ENCODE data around the gene LRP11. TPM values are rescaled to one million over a fixed set of nuclear protein-coding genes. Genes with fewer than 3 reads are reported as not detected.

The LRP11 gene
- total and polyA plus RNA-seq, 9 of the 15 experiments (the other 6 are each of a cell fraction or from before 2014, with no cell fraction given) = 0.51 to 3.5 (median 2.4) TPM

DNA sequence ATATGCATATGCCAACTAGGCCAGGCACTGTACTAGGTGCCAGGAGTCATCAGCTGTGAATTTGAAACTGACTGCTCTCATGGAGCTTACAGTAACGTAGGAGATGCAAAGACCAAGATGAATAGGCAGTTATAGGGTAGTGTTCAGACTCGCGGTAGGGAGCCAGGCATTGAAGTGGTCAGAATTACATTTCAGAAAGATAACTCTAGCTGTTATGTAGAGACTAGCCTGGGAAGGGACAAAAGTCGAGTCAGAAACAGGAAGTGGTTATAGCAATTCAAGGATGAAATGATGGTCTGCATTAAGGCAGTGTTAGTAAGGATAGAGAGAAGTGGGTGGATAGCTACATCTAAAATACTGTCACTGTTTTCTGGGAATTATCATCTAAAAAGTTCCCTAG, 58.0 kb downstream of the LRP11 start:
- ChIA-PET POLR2A (interaction anchor here (0.5 to 2.7 kb wide), 8 partner anchors 8 to 263 kb away, joined by 3 to 19 read pairs (median 4); no protein-coding TSS in a partner anchor), CTCF (ENCODE audit: low intra/inter-chr PET ratio) (interaction anchor here (0.7 kb wide), 1 partner anchor 1049 kb away, joined by 4 read pairs; no protein-coding TSS in a partner anchor)
- TF ChIP-seq SPI1 (IDR thresholded peaks at IDR 0.05; ENCODE audit: borderline replicate concordance, low read depth, low read length) (peak; percentile 94), RBM25 (IDR thresholded peaks at IDR 0.05; ENCODE audit: low read depth, low read length, severe bottlenecking) (peak; percentile 64), SRSF7 (optimal IDR thresholded peaks at IDR 0.05; ENCODE audit: low read depth, low read length) (no peak), GABPB1 (CRISPR knock-in tag; IDR thresholded peaks at IDR 0.05) (0 out of 2 replicates have a peak, but pooled peaks have one; percentile 26), TAL1 (IDR thresholded peaks at IDR 0.05) (no peak), SREBF1 (IDR thresholded peaks at IDR 0.05; ENCODE audit: borderline replicate concordance, low read depth, low read length) (no peak), BRF1 (IDR thresholded peaks at IDR 0.05; ENCODE audit: borderline replicate concordance, extremely low read depth, insufficient read length) (no peak), CBX8 (IDR thresholded peaks at IDR 0.05; ENCODE audit: borderline replicate concordance, extremely low read depth, low read depth, low read length, poor library complexity, severe bottlenecking) (no peak), XRCC3 (IDR thresholded peaks at IDR 0.05) (no peak), NFE2 (IDR thresholded peaks at IDR 0.05; ENCODE audit: low read depth) (0 out of 2 replicates have a peak, but pooled peaks have one; percentile 19), MYNN (IDR thresholded peaks at IDR 0.05) (0 out of 2 replicates have a peak, but pooled peaks have one; percentile 25), MYNN (CRISPR knock-in tag; IDR thresholded peaks at IDR 0.05) (no peak)
- TF ChIP-seq, protein P1, sequence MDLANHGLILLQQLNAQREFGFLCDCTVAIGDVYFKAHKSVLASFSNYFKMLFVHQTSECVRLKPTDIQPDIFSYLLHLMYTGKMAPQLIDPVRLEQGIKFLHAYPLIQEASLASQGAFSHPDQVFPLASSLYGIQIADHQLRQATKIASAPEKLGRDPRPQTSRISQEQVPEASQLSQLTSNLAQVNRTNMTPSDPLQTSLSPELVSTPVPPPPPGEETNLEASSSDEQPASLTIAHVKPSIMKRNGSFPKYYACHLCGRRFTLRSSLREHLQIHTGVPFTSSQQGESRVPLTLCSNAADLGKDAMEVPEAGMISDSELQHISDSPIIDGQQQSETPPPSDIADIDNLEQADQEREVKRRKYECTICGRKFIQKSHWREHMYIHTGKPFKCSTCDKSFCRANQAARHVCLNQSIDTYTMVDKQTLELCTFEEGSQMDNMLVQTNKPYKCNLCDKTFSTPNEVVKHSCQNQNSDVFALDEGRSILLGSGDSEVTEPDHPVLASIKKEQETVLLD (IDR thresholded peaks at IDR 0.05) = no peak
- Histone ChIP-seq H4K20me1 (replicated peaks; ENCODE audit: control insufficient read depth, insufficient read depth, low read length) (no peaks in the 10 kb centered on the region), H3K4me1 (replicated peaks in 1 of 2; ENCODE audit: control insufficient read depth in 2 of 2, insufficient read depth in 2 of 2, low read length in 2 of 2) (no peaks in the 10 kb centered on the region; a peak in 1 of 5 replicates), H3K79me2 (ENCODE audit: control insufficient read depth, insufficient read depth, low read length) (no peaks in the 10 kb centered on the region), H2AFZ (ENCODE audit: low read depth, low read length) (no peak overlapping the region), H3K4me2 (ENCODE audit: insufficient read depth, low read length) (no peak overlapping the region), H3K9me3 (replicated peaks; ENCODE audit: control insufficient read depth, insufficient read depth, low read depth, low read length) (no peaks in the 10 kb centered on the region), H3K27ac (ENCODE audit: extremely low read depth, low read depth, low read length) (no peak overlapping the region), H3K36me3 (ENCODE audit: control insufficient read depth, insufficient read depth, low read length) (peaks cover 54% of the 10 kb centered on the region), H3K9ac (ENCODE audit: insufficient read depth in 1 of 2, low read depth in 2 of 2, low read length in 2 of 2) (no peak overlapping the region), H3K27me3 (ENCODE audit: control insufficient read depth in 2 of 2, insufficient read depth in 2 of 2, low read length in 2 of 2) (no peaks in the 10 kb centered on the region), H3K4me3 (no peak overlapping the region), H3K9me1 (ENCODE audit: control insufficient read depth, insufficient read depth, low read length) (no peaks in the 10 kb centered on the region)
- no TSS peak for BruUV-seq (replicated peaks)
- peak in 1 of 4 experiments; percentile 16 for DNase-seq (ENCODE audit: extremely low read depth in 1 of 4, low spot score in 3 of 4)
- intact Hi-C loops (cut with micrococcal nuclease) (no loop called here), in situ Hi-C loops (cut with MboI) (no loop called here)
- no peak for FAIRE-seq
- WGBS (ENCODE audit: insufficient coverage, low coverage, missing lambda C conversion rate) = 25% methylated on average over 4 of the region's 4 CpGs
- peak; percentile 61 for ATAC-seq
